ENCODE results near the gene MYL9. TPM values are rescaled to one million over a fixed set of nuclear protein-coding genes. Genes with fewer than 3 reads are reported as not detected.
"Not testable (repeated sequence)": the region's sequence is repeated elsewhere in the genome, so short reads cannot be mapped to it uniquely, and the experiment has no call there.

MYL9 gene
- total RNA-seq, 2 donors from 2014 or later = 16.9 to 26.7 TPM

DNA sequence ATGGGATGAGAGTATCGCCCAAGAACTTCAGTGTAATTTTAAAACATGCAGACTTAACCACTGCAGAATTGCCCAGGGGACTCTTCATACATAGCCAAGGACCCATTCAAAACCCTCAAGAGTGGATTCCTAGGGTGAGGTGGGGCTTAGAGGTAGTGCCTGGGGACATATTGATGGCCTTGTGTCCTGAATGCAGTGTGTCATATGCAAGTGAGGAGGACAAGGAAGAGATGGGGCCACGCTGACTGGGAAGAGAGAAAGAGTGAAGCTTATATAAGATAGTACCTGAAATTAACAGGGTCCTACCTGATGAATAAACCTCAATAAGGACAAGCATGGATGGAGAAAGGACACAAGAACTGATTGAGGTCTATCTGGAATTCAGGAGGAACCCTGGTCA is 13.9 kb downstream of the MYL9 start:
- Histone ChIP-seq H3K27me3 (no peaks in the 10 kb centered on the region), H3K4me1 (peaks cover 7% of the 10 kb centered on the region), H3K36me3 (replicated peaks in 1 of 2; ENCODE audit: insufficient read depth in 1 of 2, low read depth in 2 of 2) (no peaks in the 10 kb centered on the region), H3K27ac (no peak overlapping the region), H3K9me3 (no peaks in the 10 kb centered on the region), H3K4me3 (no peak overlapping the region)
- DNase-seq (no peak), ATAC-seq (no peak)
- intact Hi-C loops (cut with DNase I) = loop anchor here (5.0 kb wide), 1 partner anchor 37 kb away; no protein-coding TSS in a partner anchor
- no peak for TF ChIP-seq POLR2A (IDR thresholded peaks at IDR 0.05)
- TF ChIP-seq, protein P1, sequence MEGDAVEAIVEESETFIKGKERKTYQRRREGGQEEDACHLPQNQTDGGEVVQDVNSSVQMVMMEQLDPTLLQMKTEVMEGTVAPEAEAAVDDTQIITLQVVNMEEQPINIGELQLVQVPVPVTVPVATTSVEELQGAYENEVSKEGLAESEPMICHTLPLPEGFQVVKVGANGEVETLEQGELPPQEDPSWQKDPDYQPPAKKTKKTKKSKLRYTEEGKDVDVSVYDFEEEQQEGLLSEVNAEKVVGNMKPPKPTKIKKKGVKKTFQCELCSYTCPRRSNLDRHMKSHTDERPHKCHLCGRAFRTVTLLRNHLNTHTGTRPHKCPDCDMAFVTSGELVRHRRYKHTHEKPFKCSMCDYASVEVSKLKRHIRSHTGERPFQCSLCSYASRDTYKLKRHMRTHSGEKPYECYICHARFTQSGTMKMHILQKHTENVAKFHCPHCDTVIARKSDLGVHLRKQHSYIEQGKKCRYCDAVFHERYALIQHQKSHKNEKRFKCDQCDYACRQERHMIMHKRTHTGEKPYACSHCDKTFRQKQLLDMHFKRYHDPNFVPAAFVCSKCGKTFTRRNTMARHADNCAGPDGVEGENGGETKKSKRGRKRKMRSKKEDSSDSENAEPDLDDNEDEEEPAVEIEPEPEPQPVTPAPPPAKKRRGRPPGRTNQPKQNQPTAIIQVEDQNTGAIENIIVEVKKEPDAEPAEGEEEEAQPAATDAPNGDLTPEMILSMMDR (IDR thresholded peaks at IDR 0.05) = no peak
- WGBS, 2 donors = 76 to 93% methylated on average over 2 of the region's 2 CpGs

DNA sequence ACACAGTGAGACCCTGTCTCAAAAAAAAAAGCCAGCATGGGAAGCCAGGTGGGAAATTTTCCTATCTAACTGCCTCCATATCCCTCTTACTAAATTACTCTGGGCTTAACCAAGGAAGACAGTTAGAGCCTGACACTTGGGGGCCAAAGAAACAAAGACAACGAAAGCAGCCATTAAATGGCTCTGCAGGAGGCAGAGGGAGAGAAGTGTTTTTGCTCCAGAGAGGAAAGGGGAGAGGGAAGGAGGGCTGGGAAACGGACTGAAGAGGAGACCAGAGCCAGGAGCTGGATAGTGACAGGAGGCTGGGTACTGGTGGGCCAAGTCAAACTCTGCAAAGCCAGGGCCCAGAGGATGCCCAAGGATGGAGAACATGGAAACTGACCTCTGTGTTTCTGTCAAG is 21.4 kb downstream of the MYL9 start:
- Histone ChIP-seq H3K27ac (no peak overlapping the region), H3K4me1 (no peaks in the 10 kb centered on the region), H3K9me3 (no peaks in the 10 kb centered on the region), H3K27me3 (no peaks in the 10 kb centered on the region), H3K36me3 (replicated peaks in 1 of 2; ENCODE audit: insufficient read depth in 1 of 2, low read depth in 2 of 2) (no peaks in the 10 kb centered on the region), H3K4me3 (no peak overlapping the region)
- no peak for ATAC-seq
- no peak for DNase-seq
- intact Hi-C loops (cut with DNase I) = no loop called here
- TF ChIP-seq, protein P1 (IDR thresholded peaks at IDR 0.05) = no peak
- TF ChIP-seq POLR2A (IDR thresholded peaks at IDR 0.05) = no peak
- WGBS, 2 donors = 75 to 78% methylated on average over 2 of the region's 2 CpGs

DNA sequence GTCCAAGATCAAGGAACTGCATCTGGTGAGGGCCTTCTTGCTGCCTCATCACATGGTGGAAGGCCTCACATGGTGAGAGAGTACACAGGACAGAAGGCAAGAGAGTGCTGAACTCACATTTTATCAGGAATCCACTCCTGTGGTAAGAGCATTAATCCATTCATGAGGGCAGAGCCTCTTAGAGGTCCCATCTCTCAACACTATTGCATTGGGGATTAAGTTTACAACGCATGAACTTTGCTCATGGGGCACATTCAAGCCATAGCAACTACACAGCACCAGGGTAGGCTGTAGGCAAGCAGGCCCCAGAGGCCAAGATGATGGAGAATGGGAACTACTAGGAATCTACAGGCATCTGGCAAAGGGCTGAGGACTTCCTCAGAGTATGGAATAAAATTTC is 22.1 kb downstream of the MYL9 start:
- Histone ChIP-seq H3K27me3 (no peaks in the 10 kb centered on the region), H3K27ac (no peak overlapping the region)
- TF ChIP-seq, protein P1 (IDR thresholded peaks at IDR 0.05) = no peak
- no peak for TF ChIP-seq POLR2A (IDR thresholded peaks at IDR 0.05)

DNA sequence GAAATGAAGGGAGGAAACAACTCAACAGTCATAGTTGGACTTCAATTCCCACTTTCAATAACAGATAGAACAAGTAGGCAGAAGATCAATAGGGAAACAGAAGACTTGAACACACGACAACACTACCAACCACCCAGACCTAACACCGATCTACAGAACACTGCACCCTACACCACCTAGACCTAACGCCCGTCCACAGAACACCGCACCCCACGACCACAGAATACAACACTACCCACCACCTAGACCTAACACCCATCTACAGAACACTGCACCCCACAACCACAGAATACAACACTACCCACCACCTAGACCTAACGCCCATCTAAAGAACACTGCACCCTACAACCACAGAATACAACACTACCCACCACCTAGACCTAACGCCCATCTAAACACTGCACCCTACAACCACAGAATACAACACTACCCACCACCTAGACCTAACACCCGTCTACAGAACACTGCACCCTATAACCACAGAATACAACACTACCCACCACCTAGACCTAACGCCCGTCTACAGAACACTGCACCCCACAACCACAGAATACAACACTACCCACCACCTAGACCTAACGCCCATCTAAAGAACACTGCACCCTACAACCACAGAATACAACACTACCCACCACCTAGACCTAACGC is 22.9 kb downstream of the MYL9 start:
- 87 to 90% methylated on average over 13 of the region's 13 CpGs for WGBS, 2 donors
- H3K4me3 ChIP-seq; ATAC-seq; H3K27me3 ChIP-seq; H3K27ac ChIP-seq; H3K36me3 ChIP-seq (replicated peaks in 1 of 2; ENCODE audit: insufficient read depth in 1 of 2, low read depth in 2 of 2); H3K9me3 ChIP-seq; DNase-seq; H3K4me1 ChIP-seq; intact Hi-C loops (cut with DNase I): not testable (repeated sequence)

More for the DNA sequence above, 22.1 kb downstream of the MYL9 start:
- DNase-seq = no peak
- intact Hi-C loops (cut with DNase I) = no loop called here
- Histone ChIP-seq H3K4me1 (no peaks in the 10 kb centered on the region), H3K9me3 (no peaks in the 10 kb centered on the region), H3K4me3 (no peak overlapping the region), H3K36me3 (replicated peaks in 1 of 2; ENCODE audit: insufficient read depth in 1 of 2, low read depth in 2 of 2) (no peaks in the 10 kb centered on the region)
- ATAC-seq = no peak
- 84% methylated on average over 1 of the region's 1 CpG; no CpG with 5 or more reads in 1 of the 2 donors for WGBS, 2 donors

DNA sequence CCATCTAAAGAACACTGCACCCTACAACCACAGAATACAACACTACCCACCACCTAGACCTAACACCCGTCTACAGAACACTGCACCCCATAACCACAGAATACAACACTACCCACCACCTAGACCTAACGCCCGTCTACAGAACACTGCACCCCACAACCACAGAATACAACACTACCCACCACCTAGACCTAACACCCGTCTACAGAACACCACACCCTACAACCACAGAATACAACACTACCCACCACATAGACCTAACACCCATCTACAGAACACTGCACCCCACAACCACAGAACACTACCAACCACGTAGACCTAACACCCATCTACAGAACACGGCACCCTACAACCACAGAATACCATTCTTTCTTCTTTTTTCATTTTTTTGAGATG is 23.4 kb downstream of the MYL9 start:
- DNase-seq, ATAC-seq: not testable (repeated sequence)

DNA sequence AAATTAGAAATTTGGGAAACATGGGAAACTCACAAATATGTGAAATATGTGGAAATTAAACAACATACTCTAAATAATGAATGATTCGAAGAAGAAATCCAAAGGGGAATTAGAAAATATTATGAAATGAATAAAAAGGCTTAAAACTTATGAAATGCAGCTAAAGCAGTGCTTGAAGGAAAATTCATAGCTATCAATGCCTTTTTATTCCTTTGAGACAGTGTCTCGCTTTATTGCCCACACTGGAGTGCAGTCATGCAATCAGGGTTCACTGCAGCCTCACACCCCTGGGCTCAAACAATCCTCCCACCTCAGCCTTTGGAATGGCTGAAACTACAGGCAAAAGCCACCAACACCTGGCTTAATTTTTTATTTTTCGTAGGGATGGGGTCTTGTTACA is 24.2 kb downstream of the MYL9 start:
- Histone ChIP-seq H3K9me3 (no peaks in the 10 kb centered on the region), H3K27ac (no peak overlapping the region), H3K4me3 (no peak overlapping the region), H3K36me3 (replicated peaks in 1 of 2; ENCODE audit: insufficient read depth in 1 of 2, low read depth in 2 of 2) (no peaks in the 10 kb centered on the region), H3K27me3 (no peaks in the 10 kb centered on the region), H3K4me1 (no peaks in the 10 kb centered on the region)
- intact Hi-C loops (cut with DNase I) = no loop called here
- TF ChIP-seq, protein P1 (IDR thresholded peaks at IDR 0.05) = no peak
- no peak for TF ChIP-seq POLR2A (IDR thresholded peaks at IDR 0.05)
- WGBS, 2 donors = 91 to 94% methylated on average over 3 of the region's 3 CpGs
- ATAC-seq (no peak), DNase-seq (no peak)

More for the DNA sequence above, 23.4 kb downstream of the MYL9 start:
- H3K27me3 ChIP-seq; H3K9me3 ChIP-seq; intact Hi-C loops (cut with DNase I); H3K27ac ChIP-seq; H3K36me3 ChIP-seq (replicated peaks in 1 of 2; ENCODE audit: insufficient read depth in 1 of 2, low read depth in 2 of 2); H3K4me3 ChIP-seq; H3K4me1 ChIP-seq: not testable (repeated sequence)
- WGBS, 2 donors = 84 to 90% methylated on average over 6 of the region's 6 CpGs

Data from body of pancreas (tissue), 4 donors.